Stimulated activated naive CD8-positive, alpha-beta T cell treated with anti-CD3 and anti-CD28 coated beads, Interleukin-15, amount 100 ng/mL, for 72 hours (primary cell): ENCODE results near the gene DFFB.

Experiments
- ATAC-seq: fragments of 150-1000 bp; cut with Tn5 transposase; 2 replicates; pipeline ENCODE4 v1.10.0; 2021; ENCODE audit warnings: mild to moderate bottlenecking, moderate library complexity
- DNase-seq, 2 donors: peaks; one replicate each; pipeline ENCODE4 v3.0.0; 2021 to 2022
- H3K27ac Mint-ChIP-seq, 2 donors: one replicate each; pipeline ENCODE4 v1.8.0; 2022; ENCODE audit warnings: mild to moderate bottlenecking in 2 of 2, mixed read lengths in 2 of 2, moderate library complexity in 2 of 2
- H3K27me3 Mint-ChIP-seq: one replicate; pipeline ENCODE4 v1.8.0; 2022; ENCODE audit warnings: mixed read lengths
- H3K4me1 Mint-ChIP-seq: one replicate; pipeline ENCODE4 v1.8.0; 2022; ENCODE audit warnings: mild to moderate bottlenecking, mixed read lengths
- H3K4me3 Mint-ChIP-seq, 2 donors: one replicate each; pipeline ENCODE4 v1.8.0; 2022; ENCODE audit warnings: mild to moderate bottlenecking in 2 of 2, mixed read lengths in 2 of 2, moderate library complexity in 1 of 2
- H3K9me3 Mint-ChIP-seq, 2 donors: one replicate each; pipeline ENCODE4 v1.8.0; 2022; ENCODE audit warnings: mixed read lengths in 2 of 2

DFFB gene

DNA sequence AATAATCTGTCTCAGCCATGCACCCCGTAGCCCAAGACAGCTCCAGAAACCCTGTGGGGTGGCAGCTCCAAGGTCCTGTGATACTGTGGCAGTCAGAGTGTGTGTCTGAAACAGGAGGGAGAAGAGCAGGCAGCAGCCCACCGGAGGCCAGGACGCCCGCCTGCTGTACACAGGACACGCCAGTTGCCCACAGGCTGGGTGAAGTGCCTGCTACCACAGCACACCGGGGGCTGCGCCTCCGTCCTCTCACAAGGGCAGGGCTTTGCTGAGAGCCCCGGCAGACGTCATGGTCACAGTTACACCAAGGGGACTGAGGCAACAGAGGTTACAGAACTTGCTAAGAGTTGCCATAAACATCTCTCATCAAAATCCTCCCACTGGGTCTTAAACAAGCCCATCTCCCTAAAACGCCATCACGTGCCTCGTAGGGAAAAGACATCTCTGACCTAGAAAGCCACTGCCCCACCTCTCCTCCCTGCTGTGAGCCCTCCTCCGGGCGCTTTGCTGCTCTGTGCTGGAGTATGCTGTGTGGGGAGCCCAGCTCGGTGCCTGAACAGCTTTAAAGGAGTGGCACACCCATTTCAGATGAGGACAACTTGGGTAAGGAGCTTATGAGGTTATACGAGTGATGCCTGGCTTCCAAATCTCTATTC lies 37.5 kb downstream of the DFFB start:
- Mint-ChIP-seq H3K27me3 (no peaks in the 10 kb centered on the region), H3K27ac (no peak overlapping the region), H3K4me1 (peaks cover 66% of the 10 kb centered on the region), H3K4me3 (no peak overlapping the region), H3K9me3 (peaks cover 5 to 13% of the 10 kb centered on the region in 2 donors)
- no peak for DNase-seq
- ATAC-seq = no peak

- Mint-ChIP-seq H3K4me1 (peaks cover 59% of the 10 kb centered on the region), H3K27me3 (no peaks in the 10 kb centered on the region), H3K4me3 (no peak overlapping the region), H3K9me3 (peaks cover 5 to 13% of the 10 kb centered on the region in 2 donors), H3K27ac (no peak overlapping the region)
- ATAC-seq = no peak
- no peak for DNase-seq
These were observed 38.1 kb downstream of the DFFB start for GRCh38 chr1:3895279-3895950.

DNA sequence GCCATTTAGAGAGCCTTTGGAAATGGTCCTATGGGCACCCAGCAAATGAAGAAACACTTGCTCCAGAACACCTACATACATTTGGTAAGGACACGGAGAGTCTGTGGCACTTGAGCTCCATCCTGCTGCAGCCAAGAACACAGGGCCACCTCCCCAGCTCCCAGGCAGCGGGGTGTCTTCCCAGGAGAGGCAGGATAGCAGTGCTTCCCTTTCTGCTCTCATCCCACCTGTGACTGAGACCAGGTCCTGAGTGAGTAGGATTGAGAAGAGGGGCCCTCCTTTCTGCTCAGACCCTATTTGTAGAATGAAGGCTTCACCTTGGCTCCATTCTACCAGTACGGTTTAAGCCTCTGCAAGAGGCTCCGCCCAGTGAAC lies 38.7 kb downstream of the DFFB start:
- no peak overlapping the region for H3K27ac Mint-ChIP-seq
- peaks cover 5 to 13% of the 10 kb centered on the region in 2 donors for H3K9me3 Mint-ChIP-seq
- ATAC-seq (no peak), DNase-seq (no peak)
- no peaks in the 10 kb centered on the region for H3K27me3 Mint-ChIP-seq
- H3K4me3 Mint-ChIP-seq = no peak overlapping the region
- peaks cover 54% of the 10 kb centered on the region for H3K4me1 Mint-ChIP-seq

GRCh38 chr1:3896396-3897000 lies 39.2 kb downstream of the DFFB start:
- no peak for ATAC-seq
- Mint-ChIP-seq H3K4me3 (no peak overlapping the region), H3K27me3 (no peaks in the 10 kb centered on the region), H3K27ac (peak overlapping the region in 1 of 2 donors; percentile 78), H3K4me1 (peaks cover 53% of the 10 kb centered on the region), H3K9me3 (peaks cover 5 to 13% of the 10 kb centered on the region in 2 donors)
- no peak for DNase-seq

DNA sequence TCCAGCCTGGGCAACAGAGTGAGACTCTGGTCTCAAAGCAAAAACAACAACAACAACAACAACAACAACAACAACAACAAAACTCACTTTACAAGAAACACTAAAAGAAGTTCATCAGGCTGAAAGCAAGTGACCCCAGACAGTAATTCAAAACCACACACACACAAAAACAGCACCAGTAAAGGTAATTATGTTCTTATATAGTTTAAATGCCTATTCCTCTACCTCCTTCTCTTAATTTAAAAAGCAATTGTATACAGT lies 41.1 kb downstream of the DFFB start:
- Mint-ChIP-seq H3K27ac (no peak overlapping the region), H3K4me3 (peak overlapping the region in 1 of 2 donors; percentile 98), H3K9me3 (peaks cover 5 to 13% of the 10 kb centered on the region in 2 donors), H3K4me1 (peaks cover 62% of the 10 kb centered on the region), H3K27me3 (no peaks in the 10 kb centered on the region)
- ATAC-seq (no peak), DNase-seq (no peak)

DNA sequence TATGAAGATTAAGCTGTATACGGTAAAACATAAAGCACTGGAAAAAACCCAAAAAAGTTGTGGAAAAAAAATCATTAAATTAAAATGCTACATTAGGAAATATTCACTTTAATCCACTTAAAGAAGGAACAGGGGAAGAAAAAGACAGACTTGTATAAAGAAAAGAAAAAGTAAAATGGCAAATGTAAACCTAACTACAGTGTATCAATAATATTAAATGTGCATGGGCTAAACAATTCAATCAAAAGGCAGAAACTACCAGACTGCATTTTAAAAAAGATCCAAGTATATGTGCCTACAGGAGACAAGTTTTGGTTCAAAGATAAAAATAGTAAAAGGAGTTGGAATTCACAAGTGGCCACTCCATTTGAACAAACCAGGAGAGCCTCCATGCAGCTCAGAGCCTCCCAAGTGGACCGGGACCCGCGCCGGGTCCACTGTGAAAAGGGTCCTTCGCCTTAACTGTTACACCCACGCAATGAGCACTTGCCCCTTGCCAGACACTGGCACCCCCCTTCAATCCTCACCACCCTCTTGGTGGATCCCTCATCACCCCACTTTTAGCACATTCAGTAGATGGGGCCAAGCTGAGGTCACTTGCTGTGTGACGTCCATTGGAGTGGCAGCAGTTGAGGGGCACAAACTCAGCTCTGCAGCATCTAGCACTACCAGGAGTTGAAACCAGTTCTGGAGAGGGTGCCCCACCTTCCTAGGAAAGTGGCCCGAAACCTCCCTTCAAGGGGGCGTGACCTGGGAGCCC lies 41.9 kb downstream of the DFFB start:
- Mint-ChIP-seq H3K9me3 (peaks cover 5 to 13% of the 10 kb centered on the region in 2 donors), H3K27me3 (no peaks in the 10 kb centered on the region), H3K4me1 (peaks cover 69% of the 10 kb centered on the region), H3K4me3 (peak overlapping the region; percentile 91 to 98), H3K27ac (peak overlapping the region; percentile 90 to 99)
- ATAC-seq = no peak
- no peak for DNase-seq

DNA sequence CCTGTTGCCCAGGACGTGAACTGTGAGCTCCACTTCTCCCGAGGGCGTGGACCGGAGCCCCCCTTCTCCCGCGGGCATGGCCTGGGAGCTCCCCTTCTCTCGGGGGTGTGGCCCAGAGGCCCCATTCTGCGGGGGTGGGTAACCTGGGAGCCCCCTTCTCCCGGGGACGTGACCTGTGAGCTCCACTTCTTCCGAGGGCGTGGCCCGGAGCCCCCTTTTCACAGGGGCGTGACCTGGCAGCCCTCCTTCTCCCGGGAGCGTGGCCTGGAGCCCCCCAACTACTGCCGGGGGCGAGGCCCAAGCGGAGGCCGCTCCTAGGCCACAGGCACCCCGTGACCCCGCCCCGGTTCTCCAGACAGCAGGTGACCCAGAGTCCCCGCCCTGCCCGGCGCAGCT lies 42.5 kb downstream of the DFFB start:
- H3K27ac Mint-ChIP-seq = peak overlapping the region; percentile 98 to 99
- peaks cover 5 to 13% of the 10 kb centered on the region in 2 donors for H3K9me3 Mint-ChIP-seq
- peak overlapping the region; percentile 91 to 98 for H3K4me3 Mint-ChIP-seq
- no peaks in the 10 kb centered on the region for H3K27me3 Mint-ChIP-seq
- peak in 1 of 2 donors; percentile 54 for DNase-seq
- no peak for ATAC-seq
- H3K4me1 Mint-ChIP-seq = peaks cover 69% of the 10 kb centered on the region

- no peaks in the 10 kb centered on the region for H3K27me3 Mint-ChIP-seq
- H3K4me1 Mint-ChIP-seq = peaks cover 69% of the 10 kb centered on the region
- DNase-seq = peak; percentile 93 to 96
- ATAC-seq = peak; percentile 86
- H3K4me3 Mint-ChIP-seq = peak within 1 kb of the TSS; percentile 91 to 98
- peak within 1 kb of the TSS; percentile 98 to 99 for H3K27ac Mint-ChIP-seq
- H3K9me3 Mint-ChIP-seq = peaks cover 5 to 13% of the 10 kb centered on the region in 2 donors
These were observed 43.1 kb downstream of the DFFB start, which contains the start of gene C1orf174 for GRCh38 chr1:3900150-3900968. Gene C1orf174, minus strand, starts transcription at chr1:3900272. Its CDS starts 86 bp downstream, at chr1:3900186.

DNA sequence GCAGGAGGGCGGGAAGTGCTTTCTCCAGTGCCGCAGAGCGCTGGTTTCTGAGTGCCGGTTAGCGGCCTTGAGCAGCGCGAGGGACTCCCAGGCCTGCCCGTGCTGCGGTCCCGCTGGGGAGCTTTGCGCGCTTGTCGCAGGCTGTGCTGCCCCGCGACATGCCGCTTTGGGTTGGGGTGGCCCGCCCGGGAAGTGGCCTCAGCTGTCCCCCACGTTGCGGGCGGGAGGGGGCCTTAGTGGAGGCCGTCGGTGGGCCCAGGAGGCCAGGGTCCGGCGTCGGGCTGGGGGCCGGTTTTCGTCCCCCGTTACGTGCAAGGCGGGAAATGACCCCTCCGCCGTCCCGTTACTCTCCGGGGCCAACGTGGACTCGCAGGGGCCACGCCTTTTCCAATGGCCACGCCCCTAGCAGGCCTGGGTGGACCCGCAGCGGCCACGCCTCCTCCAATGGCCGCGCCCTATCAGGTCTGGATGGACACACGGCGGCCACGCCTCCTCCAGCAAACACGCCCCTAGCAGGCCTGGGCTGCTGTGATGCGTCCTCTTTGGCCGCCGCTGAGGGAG lies 43.8 kb downstream of the DFFB start:
- H3K4me3 Mint-ChIP-seq = peak overlapping the region; percentile 91 to 98
- ATAC-seq = peak; percentile 65
- H3K9me3 Mint-ChIP-seq = peaks cover 5 to 13% of the 10 kb centered on the region in 2 donors
- H3K27ac Mint-ChIP-seq = peak overlapping the region; percentile 98 to 99
- peaks cover 66% of the 10 kb centered on the region for H3K4me1 Mint-ChIP-seq
- peak; percentile 90 to 95 for DNase-seq
- H3K27me3 Mint-ChIP-seq = no peaks in the 10 kb centered on the region

GRCh38 chr1:3902111-3902511 lies 44.8 kb downstream of the DFFB start:
- Mint-ChIP-seq H3K9me3 (peaks cover 4 to 11% of the 10 kb centered on the region in 2 donors), H3K27me3 (no peaks in the 10 kb centered on the region), H3K4me3 (peak overlapping the region; percentile 91 to 98), H3K4me1 (peaks cover 58% of the 10 kb centered on the region), H3K27ac (peak overlapping the region; percentile 59 to 85)
- ATAC-seq (no peak), DNase-seq (no peak)

GRCh38 chr1:3902571-3903091 lies 45.4 kb downstream of the DFFB start:
- DNase-seq (no peak), ATAC-seq (no peak)
- H3K27me3 Mint-ChIP-seq = no peaks in the 10 kb centered on the region

GRCh38 chr1:3903141-3904005 lies 46.1 kb downstream of the DFFB start:
- Mint-ChIP-seq H3K27ac (peak overlapping the region; percentile 0 to 23), H3K9me3 (no peaks in the 10 kb centered on the region), H3K4me3 (peak overlapping the region; percentile 23 to 91), H3K27me3 (peaks cover 4% of the 10 kb centered on the region), H3K4me1 (peaks cover 49% of the 10 kb centered on the region)
- ATAC-seq (no peak), DNase-seq (no peak)

More at GRCh38 chr1:3902571-3903091, 45.4 kb downstream of the DFFB start:
- Mint-ChIP-seq H3K27ac (peak overlapping the region in 1 of 2 donors; percentile 54), H3K4me3 (peak overlapping the region; percentile 91 to 98), H3K9me3 (peaks cover 0 to 6% of the 10 kb centered on the region in 2 donors), H3K4me1 (peaks cover 57% of the 10 kb centered on the region)

DNA sequence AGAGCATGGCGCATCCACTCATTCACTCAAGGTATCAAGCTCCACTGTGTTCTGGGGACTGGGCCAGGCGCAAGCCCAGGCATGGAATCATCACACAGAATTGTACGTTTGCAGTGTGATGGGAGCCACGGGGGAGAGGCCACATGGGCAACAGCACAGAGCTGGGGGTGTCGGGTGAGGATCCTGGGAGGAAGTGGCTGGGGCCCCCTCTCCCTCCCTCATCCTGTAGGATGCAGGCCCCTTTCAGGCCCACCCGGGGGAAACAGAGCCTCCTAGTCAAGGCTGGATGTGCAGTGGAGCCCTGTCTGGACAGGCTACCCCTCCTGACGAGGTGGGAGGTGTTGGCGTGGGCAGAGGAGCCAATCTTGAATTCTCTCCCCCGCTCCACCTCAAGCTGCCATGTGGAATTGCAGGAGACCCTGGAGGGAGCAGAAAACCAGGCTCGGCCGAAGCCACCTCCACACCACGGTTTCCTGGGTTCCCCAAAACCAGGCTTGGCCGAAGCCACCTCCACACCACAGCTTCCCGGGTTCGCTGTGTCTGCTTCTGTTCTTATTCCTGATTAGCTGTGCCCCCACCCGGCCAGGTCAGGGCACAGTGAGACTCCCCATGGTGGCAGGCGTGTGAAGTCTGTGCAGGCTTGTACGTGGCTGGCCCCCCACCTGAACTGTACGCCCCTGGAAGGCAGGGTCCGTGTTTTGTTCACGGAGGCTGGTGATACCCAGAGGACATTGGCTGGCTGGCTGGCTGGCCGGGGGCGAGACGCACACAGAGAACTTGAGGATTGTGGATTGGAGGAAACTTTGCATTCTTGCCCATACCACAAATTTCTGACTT lies 46.9 kb downstream of the DFFB start:
- Mint-ChIP-seq H3K27me3 (peaks cover 8% of the 10 kb centered on the region), H3K9me3 (no peaks in the 10 kb centered on the region), H3K4me1 (peaks cover 41% of the 10 kb centered on the region), H3K4me3 (no peak overlapping the region), H3K27ac (peak overlapping the region; percentile 0 to 23)
- no peak for DNase-seq
- no peak for ATAC-seq
